ENCODE results near the gene CDK14. TPM values are rescaled to one million over a fixed set of nuclear protein-coding genes. Genes with fewer than 3 reads are reported as not detected.

Gene CDK14
- total RNA-seq, 1 donor from 2014 or later, result 64.6 TPM

- DNase-seq (ENCODE audit: low spot score in 2 of 2, unreplicated experiment in 2 of 2), result no peak
- no peak overlapping the region for H3K4me3 Mint-ChIP-seq
- no peaks in the 10 kb centered on the region for H3K27me3 Mint-ChIP-seq (ENCODE audit: low read depth)
- peaks cover 32% of the 10 kb centered on the region for H3K9me3 Mint-ChIP-seq
- H3K4me1 Mint-ChIP-seq, result no peaks in the 10 kb centered on the region
- no peak overlapping the region for H3K27ac Mint-ChIP-seq
- H3K36me3 Mint-ChIP-seq, result peaks cover 32% of the 10 kb centered on the region
- TF ChIP-seq CTCF (IDR thresholded peaks at IDR 0.05; ENCODE audit: unreplicated experiment), result no peak
Measured at GRCh38 chr7:90972906-90973550, 376.9 kb downstream of the CDK14 start.

GRCh38 chr7:90977056-90977455 is 380.9 kb downstream of the CDK14 start:
- no peaks in the 10 kb centered on the region for H3K4me1 Mint-ChIP-seq
- no peaks in the 10 kb centered on the region for H3K27me3 Mint-ChIP-seq (ENCODE audit: low read depth)
- H3K36me3 Mint-ChIP-seq, result peaks cover 41% of the 10 kb centered on the region
- H3K4me3 Mint-ChIP-seq, result no peak overlapping the region
- peaks cover 39% of the 10 kb centered on the region for H3K9me3 Mint-ChIP-seq
- no peak for DNase-seq (ENCODE audit: low spot score in 2 of 2, unreplicated experiment in 2 of 2)
- H3K27ac Mint-ChIP-seq, result no peak overlapping the region
- no peak for TF ChIP-seq CTCF (IDR thresholded peaks at IDR 0.05; ENCODE audit: unreplicated experiment)

GRCh38 chr7:90980545-90980944 is 384.4 kb downstream of the CDK14 start:
- H3K4me1 Mint-ChIP-seq, result no peaks in the 10 kb centered on the region
- H3K27ac Mint-ChIP-seq, result no peak overlapping the region
- no peak for TF ChIP-seq CTCF (IDR thresholded peaks at IDR 0.05; ENCODE audit: unreplicated experiment)
- no peaks in the 10 kb centered on the region for H3K27me3 Mint-ChIP-seq (ENCODE audit: low read depth)
- DNase-seq (ENCODE audit: low spot score in 2 of 2, unreplicated experiment in 2 of 2), result no peak
- peaks cover 52% of the 10 kb centered on the region for H3K36me3 Mint-ChIP-seq
- no peak overlapping the region for H3K4me3 Mint-ChIP-seq
- peaks cover 43% of the 10 kb centered on the region for H3K9me3 Mint-ChIP-seq

- no peak overlapping the region for H3K4me3 Mint-ChIP-seq
- no peaks in the 10 kb centered on the region for H3K27me3 Mint-ChIP-seq (ENCODE audit: low read depth)
- peaks cover 26% of the 10 kb centered on the region for H3K9me3 Mint-ChIP-seq
- no peak for TF ChIP-seq CTCF (IDR thresholded peaks at IDR 0.05; ENCODE audit: unreplicated experiment)
- peaks cover 35% of the 10 kb centered on the region for H3K36me3 Mint-ChIP-seq
- DNase-seq (ENCODE audit: low spot score in 2 of 2, unreplicated experiment in 2 of 2), result no peak
- H3K27ac Mint-ChIP-seq, result no peak overlapping the region
- no peaks in the 10 kb centered on the region for H3K4me1 Mint-ChIP-seq
Measured at GRCh38 chr7:90982228-90982627, 386.1 kb downstream of the CDK14 start.

GRCh38 chr7:90984692-90985091 is 388.6 kb downstream of the CDK14 start:
- peaks cover 2% of the 10 kb centered on the region for H3K4me1 Mint-ChIP-seq
- peaks cover 25% of the 10 kb centered on the region for H3K9me3 Mint-ChIP-seq
- H3K27ac Mint-ChIP-seq, result no peak overlapping the region
- no peaks in the 10 kb centered on the region for H3K27me3 Mint-ChIP-seq (ENCODE audit: low read depth)
- no peak overlapping the region for H3K4me3 Mint-ChIP-seq
- peaks cover 34% of the 10 kb centered on the region for H3K36me3 Mint-ChIP-seq
- TF ChIP-seq CTCF (IDR thresholded peaks at IDR 0.05; ENCODE audit: unreplicated experiment), result no peak
- DNase-seq (ENCODE audit: low spot score in 2 of 2, unreplicated experiment in 2 of 2), result no peak

GRCh38 chr7:90988516-90988915 is 392.4 kb downstream of the CDK14 start:
- no peak for TF ChIP-seq CTCF (IDR thresholded peaks at IDR 0.05; ENCODE audit: unreplicated experiment)
- H3K27ac Mint-ChIP-seq, result no peak overlapping the region

More at GRCh38 chr7:90988516-90988915, 392.4 kb downstream of the CDK14 start:
- no peak for DNase-seq (ENCODE audit: low spot score in 2 of 2, unreplicated experiment in 2 of 2)
- H3K27me3 Mint-ChIP-seq (ENCODE audit: low read depth), result no peaks in the 10 kb centered on the region
- H3K9me3 Mint-ChIP-seq, result peaks cover 6% of the 10 kb centered on the region
- H3K36me3 Mint-ChIP-seq, result peaks cover 20% of the 10 kb centered on the region
- peaks cover 2% of the 10 kb centered on the region for H3K4me1 Mint-ChIP-seq
- H3K4me3 Mint-ChIP-seq, result no peak overlapping the region
